A549 (cell line): ENCODE measurements around the gene TMC5. TPM values are rescaled to one million over a fixed set of nuclear protein-coding genes. Genes with fewer than 3 reads are reported as not detected.
"Not testable (repeated sequence)": the region's sequence is repeated elsewhere in the genome, so short reads cannot be mapped to it uniquely, and the experiment has no call there.

ENCODE experiments used
- ATAC-seq, 2 experiments: fragments of 200-7000 bp in 1 of 2; fragments of >200 bp in 1 of 2; cut with Nextera tagmentation in 1 of 2; cut with Tn5 transposase in 1 of 2; 3 replicates each; pipeline versions ENCODE4 v1.8.0 to v1.9.1; 2018 to 2020; ENCODE audit warnings: mild to moderate bottlenecking in 1 of 2, moderate library complexity in 1 of 2
- CTCF ChIA-PET: fragments of 300-600 bp; sonication (Branson Sonifier 250); formaldehyde crosslinking; extraction: SDS; loops from one replicate; lab custom pipeline; 2021; ENCODE audit warnings: antibody characterized with exemption, inconsistent platforms; lab: Yijun Ruan, JAX
- POLR2A ChIA-PET: fragments of 350-600 bp; formaldehyde crosslinking; extraction: SDS; loops from one replicate; lab custom pipeline; 2021; ENCODE audit warnings: antibody characterized with exemption, inconsistent platforms; lab: Yijun Ruan, JAX
- DNase-seq, 2 experiments: peaks; one replicate each; pipeline versions ENCODE4 v3.0.0 to v3.0.0-alpha.2; 2011 to 2016; ENCODE audit warnings: low read depth in 1 of 2, low spot score in 1 of 2
- FAIRE-seq: peaks from 2 replicates; lab custom pipeline; 2011; peaks lifted over from hg19 to GRCh38; lab: Jason Lieb, UNC
- H3K27ac ChIP-seq, 2 experiments: fragments of >200 bp; sonication (Bioruptor Twin); formaldehyde crosslinking; 3 replicates each; pipeline ENCODE4 v1.5.1; 2016 to 2017
- H3K4me1 ChIP-seq: fragments of >200 bp; sonication (Bioruptor Twin); formaldehyde crosslinking; 3 replicates; pipeline ENCODE4 v1.6.1; 2016
- H3K4me2 ChIP-seq: fragments of >200 bp; sonication (Bioruptor Twin); formaldehyde crosslinking; 3 replicates; pipeline ENCODE4 v1.6.1; 2016
- H3K4me3 ChIP-seq: fragments of >200 bp; sonication (Bioruptor Twin); formaldehyde crosslinking; 3 replicates; pipeline ENCODE4 v1.5.1; 2016
- H3K9me3 ChIP-seq: fragments of >200 bp; sonication (Bioruptor Twin); formaldehyde crosslinking; 3 replicates; pipeline ENCODE4 v1.6.1; 2016
- CEBPB ChIP-seq, 2 experiments: fragments of >200 bp in 1 of 2; sonication (Bioruptor Twin) in 1 of 2; formaldehyde crosslinking in 1 of 2; IDR thresholded peaks; 2 replicates each; pipeline ENCODE4 v1.6.1; 2012 to 2016
- CHD4 ChIP-seq: fragments of 200-600 bp; sonication (generic); IDR thresholded peaks from 2 replicates; pipeline ENCODE4 v1.6.1; 2016; ENCODE audit warnings: antibody characterized with exemption, mild to moderate bottlenecking, borderline replicate concordance
- EHMT2 ChIP-seq: fragments of 200-600 bp; sonication (generic); IDR thresholded peaks from 2 replicates; pipeline ENCODE4 v1.6.1; 2016; ENCODE audit warnings: antibody characterized with exemption, low read depth, mild to moderate bottlenecking, moderate library complexity
- ESRRA ChIP-seq: fragments of 150-350 bp; IDR thresholded peaks from 2 replicates; pipeline ENCODE4 v1.6.1; 2014; ENCODE audit warnings: mild to moderate bottlenecking, low read length, borderline replicate concordance
- FOSB ChIP-seq: fragments of 250-450 bp; sonication (Bioruptor Pico); IDR thresholded peaks from 2 replicates; pipeline ENCODE4 v1.5.0; 2020; ENCODE audit warnings: mild to moderate bottlenecking, moderate library complexity
- FOSL2 ChIP-seq, 2 experiments: fragments of 450-650 bp in 1 of 2; fragments of >200 bp in 1 of 2; sonication (Bioruptor Twin) in 1 of 2; formaldehyde crosslinking; IDR thresholded peaks; 2 replicates each; pipeline versions ENCODE4 v1.5.0 to v1.6.1; 2016 to 2020; ENCODE audit warnings: mild to moderate bottlenecking in 1 of 2, moderate library complexity in 1 of 2
- HDAC2 ChIP-seq: fragments of 200-600 bp; sonication (generic); IDR thresholded peaks from 2 replicates; pipeline ENCODE4 v1.6.1; 2016
- HOXB13 ChIP-seq: fragments of 250-450 bp; sonication (Bioruptor Pico); IDR thresholded peaks from 2 replicates; pipeline ENCODE4 v1.5.0; 2020; ENCODE audit warnings: low read depth, mild to moderate bottlenecking, moderate library complexity
- JUN ChIP-seq, 2 experiments: fragments of >200 bp; sonication (Bioruptor Twin); formaldehyde crosslinking; IDR thresholded peaks; 2 replicates in 1 of 2; 3 replicates in 1 of 2; pipeline ENCODE4 v1.6.1; 2016 to 2017
- JUNB ChIP-seq: fragments of >200 bp; sonication (Bioruptor Twin); formaldehyde crosslinking; IDR thresholded peaks from 2 replicates; pipeline ENCODE4 v1.6.1; 2016
- KDM1A ChIP-seq: fragments of 200-600 bp; sonication (generic); IDR thresholded peaks from 2 replicates; pipeline ENCODE4 v1.6.1; 2016; ENCODE audit warnings: low read depth, mild to moderate bottlenecking
- MAFK ChIP-seq: fragments of 450-650 bp; IDR thresholded peaks from 2 replicates; pipeline ENCODE4 v1.6.1; 2014; ENCODE audit not compliant: partially characterized antibody
- MAX ChIP-seq: IDR thresholded peaks from 2 replicates; pipeline ENCODE4 v1.6.1; 2012
- MYC ChIP-seq: IDR thresholded peaks from 2 replicates; pipeline ENCODE4 v1.6.1; 2012; ENCODE audit warnings: mild to moderate bottlenecking, inconsistent platforms, low read length, improper control_type of control experiment, borderline replicate concordance
- POLR2A ChIP-seq: IDR thresholded peaks from 2 replicates; pipeline ENCODE4 v1.6.1; 2012; ENCODE audit warnings: mild to moderate bottlenecking, low read length
- SMC3 ChIP-seq: fragments of >200 bp; sonication (Bioruptor Twin); formaldehyde crosslinking; IDR thresholded peaks from 3 replicates; pipeline ENCODE4 v1.6.1; 2018; ENCODE audit warnings: inconsistent platforms
- WGBS: methylation state at CpG from one replicate; pipeline ENCODE4 v1.1.6; 2017; ENCODE audit errors: missing lambda C conversion rate; 5-methylcytosine and 5-hydroxymethylcytosine counted together
- polyA plus RNA-seq, 4 experiments: library from polyadenylated mRNA; depleted of rRNA in 3 of 4; stranded (reverse); fragments of >200 nt; fragmentation: RNase III in 1 of 4; extraction: RNeasy Plus Mini Kit Qiagen cat#74134 plus additional on column Dnase treatment in 1 of 4; gene quantifications; 2 replicates in 3 of 4; 3 replicates in 1 of 4; pipeline ENCODE4 v1.2.3, GENCODE V29; 2011 to 2017

The TMC5 gene
- polyA plus RNA-seq, 2 of the 4 experiments (the other 2 are of a cell fraction) = 8.3 to 17.1 TPM

DNA sequence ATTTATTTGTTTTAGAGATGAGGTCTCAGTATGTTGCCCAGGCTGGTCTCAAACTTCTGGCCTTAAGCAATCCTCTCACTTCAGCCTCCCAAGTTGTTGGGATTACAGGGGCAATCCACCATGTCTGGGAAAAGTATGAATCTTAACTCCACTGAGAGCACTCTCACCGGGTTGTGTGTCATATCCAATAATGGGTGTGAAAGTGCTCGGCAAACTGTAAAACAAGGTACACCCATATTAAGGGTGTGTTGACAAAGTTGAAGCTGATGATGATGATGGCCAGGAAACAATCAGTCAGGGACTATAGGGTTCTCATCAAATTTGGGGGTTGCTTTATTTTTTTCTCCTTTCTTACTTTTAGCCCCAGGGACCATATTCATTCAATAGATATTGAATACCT lies 25.3 kb upstream of the TMC5 start:
- H3K9me3 ChIP-seq = 0 out of 3 replicates have a peak, but pooled peaks cover 3% of the 10 kb centered on the region
- WGBS = 81% methylated on average over 2 of the region's 2 CpGs
- POLR2A ChIA-PET = interaction anchor here (2.1 kb wide), 1 partner anchor 10 kb away, joined by 7 read pairs; no protein-coding TSS in a partner anchor
- peak overlapping the region; percentile 84 to 95 for H3K27ac ChIP-seq
- ATAC-seq (no peak), DNase-seq (no peak), FAIRE-seq (no peak)
- peaks cover 48% of the 10 kb centered on the region for H3K4me1 ChIP-seq
- TF ChIP-seq EHMT2 = no peak
- 0 out of 2 replicates have a peak, but pooled peaks have one; percentile 46 for TF ChIP-seq KDM1A
- TF ChIP-seq CHD4 = no peak
- CTCF ChIA-PET = interaction anchor here (2.4 to 3.7 kb wide), 2 partner anchors 110 to 307 kb away, joined by 11 to 18 read pairs; no protein-coding TSS in a partner anchor
- no peak overlapping the region for H3K4me3 ChIP-seq
- peak overlapping the region; percentile 93; the same call in 2 of the 3 replicates for H3K4me2 ChIP-seq

DNA sequence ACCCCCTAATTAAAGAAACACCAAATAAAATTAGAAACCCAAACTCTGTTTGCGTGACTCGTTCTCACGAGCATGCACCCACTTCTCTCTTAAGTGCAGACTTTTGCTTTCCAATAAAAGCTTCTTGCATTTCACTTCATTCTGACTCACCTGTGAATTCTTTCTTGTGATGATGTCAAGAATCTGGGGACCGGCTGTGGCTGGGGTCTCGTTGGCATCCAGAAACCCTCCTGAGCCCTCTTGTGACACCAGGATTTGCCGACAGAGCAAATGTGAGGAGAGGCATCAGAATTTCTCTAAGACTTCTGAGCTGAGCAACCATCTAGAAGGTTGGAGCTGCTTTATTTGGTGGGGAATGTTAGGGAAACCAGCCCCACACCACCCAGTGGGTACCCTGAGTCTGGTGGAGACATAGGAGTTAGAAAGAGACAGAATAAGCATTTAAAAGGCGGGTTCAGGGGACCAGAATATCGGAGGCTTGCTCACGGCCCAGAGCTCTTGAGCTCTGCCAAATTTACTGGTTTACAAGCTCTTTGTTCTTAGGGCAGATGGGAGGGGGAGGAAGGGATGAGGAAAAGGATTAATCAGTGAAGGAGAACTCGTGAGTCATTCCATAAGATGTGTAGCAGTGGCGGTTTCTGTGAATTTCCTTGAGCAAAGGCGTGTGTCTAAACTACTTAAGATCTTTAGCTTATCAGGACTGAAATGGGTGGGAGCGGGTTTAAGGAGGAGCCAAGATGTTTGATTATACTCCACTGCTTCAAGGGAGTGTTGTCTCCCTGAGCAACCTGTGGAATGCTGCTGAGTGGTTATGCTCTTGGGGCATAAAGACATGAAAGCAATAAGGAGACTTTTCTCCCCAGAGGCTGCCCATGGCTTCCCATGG lies 24.2 kb upstream of the TMC5 start:
- Histone ChIP-seq H3K4me2 (peak overlapping the region; percentile 93), H3K4me3 (peak overlapping the region; percentile 24; the same call in 2 of the 3 replicates), H3K27ac (peak overlapping the region; percentile 84 to 95), H3K9me3 (0 out of 3 replicates have a peak, but pooled peaks cover 3% of the 10 kb centered on the region), H3K4me1 (peaks cover 50% of the 10 kb centered on the region)
- peak in 1 of 2 experiments; percentile 90 for DNase-seq
- ATAC-seq = peak; percentile 68 to 72; a peak in 5 of 6 replicates
- 15% methylated on average over 13 of the region's 13 CpGs for whole genome bisulfite sequencing
- 0 out of 2 replicates have a peak, but pooled peaks have one; percentile 44 for TF ChIP-seq FOSL2 (IDR thresholded peaks at IDR 0.05)
- peak; percentile 76 for TF ChIP-seq FOSL2 (CRISPR knock-in tag; IDR thresholded peaks at IDR 0.05)
- TF ChIP-seq FOSB (CRISPR knock-in tag) = 0 out of 2 replicates have a peak, but pooled peaks have one; percentile 26
- TF ChIP-seq JUNB = peak; percentile 42
- TF ChIP-seq MYC = 0 out of 2 replicates have a peak, but pooled peaks have one; percentile 3
- TF ChIP-seq JUN (IDR thresholded peaks at IDR 0.05) = peak in 1 of 2 experiments; percentile 37; a peak in 2 of 5 replicates
- TF ChIP-seq EHMT2 = no peak
- TF ChIP-seq POLR2A = peak; percentile 12; the same call in 1 of the 2 replicates
- no peak for TF ChIP-seq SMC3
- peak; percentile 75 for TF ChIP-seq MAFK
- TF ChIP-seq HOXB13 (CRISPR knock-in tag) = no peak
- POLR2A ChIA-PET = interaction anchor here (0.6 to 2.1 kb wide), 7 partner anchors 11 to 299 kb away, joined by 3 to 12 read pairs (median 7); partner anchors contain the start of gene VPS35L
- CTCF ChIA-PET = interaction anchor here (0.9 to 3.7 kb wide), 4 partner anchors 13 to 308 kb away, joined by 3 to 18 read pairs (median 12); no protein-coding TSS in a partner anchor
- FAIRE-seq = peak; percentile 23

- POLR2A ChIA-PET, FAIRE-seq, DNase-seq, ATAC-seq, H3K4me3 ChIP-seq: not testable (repeated sequence)
- 60% methylated on average over 4 of the region's 4 CpGs for WGBS
- CTCF ChIA-PET = interaction anchor here (0.6 to 1.2 kb wide), 3 partner anchors 20 to 107 kb away, joined by 3 to 4 read pairs (median 3); no protein-coding TSS in a partner anchor
- Histone ChIP-seq H3K4me2 (peak overlapping the region; percentile 66), H3K9me3 (peaks cover 10% of the 10 kb centered on the region; the same call in 1 of the 3 replicates), H3K4me1 (peaks cover 50% of the 10 kb centered on the region), H3K27ac (peak overlapping the region; percentile 55 to 63)
These were observed 21.9 kb upstream of the TMC5 start for GRCh38 chr16:19395646-19396267.

DNA sequence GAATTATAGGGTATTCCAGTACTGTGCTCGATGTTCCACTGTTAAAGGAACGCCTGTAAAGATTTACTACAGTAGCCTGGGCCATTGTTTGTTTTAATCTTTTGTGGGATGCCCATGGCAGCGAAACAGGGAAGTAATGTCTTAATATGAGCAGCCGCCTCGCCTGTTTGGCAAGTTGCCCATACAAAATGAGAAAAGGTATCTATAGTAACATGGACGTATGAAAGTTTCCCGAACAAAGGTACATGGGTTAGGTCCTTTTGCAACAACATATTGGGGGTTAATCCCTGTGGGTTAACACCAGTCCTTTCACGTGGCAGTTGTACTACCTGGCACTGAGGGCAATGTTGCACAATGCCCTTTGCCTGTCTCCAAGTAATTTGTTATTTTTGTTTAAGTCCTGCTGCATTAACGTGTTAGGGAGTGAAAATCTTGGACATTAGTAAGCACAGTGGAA lies 21.1 kb upstream of the TMC5 start:
- Histone ChIP-seq H3K4me1 (peaks cover 50% of the 10 kb centered on the region), H3K4me3 (no peak overlapping the region), H3K27ac (peak overlapping the region; percentile 55 to 63)
- peak in 1 of 2 experiments; percentile 85 for DNase-seq
- CTCF ChIA-PET = interaction anchor here (0.6 to 1.2 kb wide), 4 partner anchors 14 to 106 kb away, joined by 3 to 4 read pairs (median 3); no protein-coding TSS in a partner anchor
- WGBS = 8% methylated on average over 9 of the region's 9 CpGs
- ATAC-seq = peak; percentile 45 to 69; a peak in 5 of 6 replicates
- no peak for TF ChIP-seq HDAC2
- TF ChIP-seq CEBPB (IDR thresholded peaks at IDR 0.05) = peak; percentile 84 to 88
- TF ChIP-seq ESRRA = 0 out of 2 replicates have a peak, but pooled peaks have one; percentile 13
- peak; percentile 39; the same call in 1 of the 2 replicates for TF ChIP-seq MAX
- TF ChIP-seq, all 56 proteins: peak for 3
- Histone ChIP-seq H3K4me2 (peak overlapping the region; percentile 66), H3K9me3 (peaks cover 18% of the 10 kb centered on the region)
- POLR2A ChIA-PET = no interaction called here
- FAIRE-seq = no peak

DNA sequence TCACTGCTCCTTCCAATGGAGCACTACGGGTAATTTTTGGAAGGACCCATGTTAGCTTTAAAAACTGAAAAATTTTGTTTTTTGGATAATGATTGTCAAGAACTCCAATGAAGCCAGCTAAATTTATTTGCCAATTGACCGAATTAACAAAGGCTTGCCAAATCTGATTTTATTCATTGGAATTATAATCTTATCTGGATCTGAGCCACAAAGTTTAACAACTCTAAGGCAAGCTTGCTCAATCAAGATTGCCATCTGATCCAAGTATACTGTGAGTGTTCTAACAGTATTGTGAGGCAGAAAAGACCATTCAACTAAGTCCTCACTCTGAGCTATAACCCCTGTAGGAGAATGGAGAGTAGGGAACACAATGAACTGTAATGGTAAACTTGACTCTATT lies 20.3 kb upstream of the TMC5 start:
- CTCF ChIA-PET = interaction anchor here (1.0 kb wide), 1 partner anchor 13 kb away, joined by 3 read pairs; no protein-coding TSS in a partner anchor
- POLR2A ChIA-PET = interaction anchor here (1.0 kb wide), 1 partner anchor 22 kb away, joined by 3 read pairs; no protein-coding TSS in a partner anchor
- H3K27ac ChIP-seq = peak overlapping the region; percentile 55 to 63; a peak in 4 of 6 replicates
- not testable (repeated sequence) for ATAC-seq, H3K4me3 ChIP-seq, FAIRE-seq, DNase-seq
- WGBS = 68% methylated on average over 2 of the region's 2 CpGs
- peaks cover 22% of the 10 kb centered on the region for H3K9me3 ChIP-seq
- H3K4me1 ChIP-seq = peaks cover 49% of the 10 kb centered on the region
- H3K4me2 ChIP-seq = peak overlapping the region; percentile 66; the same call in 2 of the 3 replicates
